B cell (primary cell): ENCODE results near the gene TTC23L. TPM values are rescaled to one million over a fixed set of nuclear protein-coding genes. Genes with fewer than 3 reads are reported as not detected.

Experiments
- ATAC-seq: fragments of 200-7000 bp; cut with Tn5 transposase; one replicate; pipeline ENCODE4 v1.10.0; 2021; ENCODE audit warnings: low read depth, mild to moderate bottlenecking, moderate number of reproducible peaks, moderate library complexity
- CTCF ChIA-PET: fragments of 350-600 bp; sonication (Branson Sonifier 250); formaldehyde crosslinking; loops from one replicate; lab custom pipeline; 2021; ENCODE audit warnings: antibody characterized with exemption, inconsistent platforms; lab: Charles Lee
- POLR2A ChIA-PET: fragments of 350-600 bp; sonication (Branson Sonifier 250); formaldehyde crosslinking; loops from one replicate; lab custom pipeline; 2021; ENCODE audit warnings: antibody characterized with exemption; lab: Charles Lee
- DNase-seq: peaks from one replicate; pipeline ENCODE4 v3.0.0; 2013
- H2AFZ ChIP-seq: 2 replicates; pipeline ENCODE4 v1.6.1; 2012; ENCODE audit warnings: mild to moderate bottlenecking, low read depth, low read length; ENCODE audit not compliant: insufficient read depth, poor library complexity, severe bottlenecking
- H3K27ac ChIP-seq, 2 donors: 1 replicate in 1 of 2; 2 replicates in 1 of 2; pipeline ENCODE4 v1.5.1; 2012 to 2013; ENCODE audit warnings: low read length in 2 of 2, mild to moderate bottlenecking in 2 of 2, moderate library complexity in 1 of 2
- H3K27me3 ChIP-seq, 4 experiments: fragments of 200-600 bp in 1 of 4; sonication (generic) in 1 of 4; replicated peaks in 1 of 4; 1 replicate in 2 of 4; 2 replicates in 2 of 4; pipeline versions ENCODE4 v1.6.1 to v1.7.0; 2013 to 2016; ENCODE audit warnings: low read length in 3 of 4, mild to moderate bottlenecking in 2 of 4, mixed read lengths in 1 of 4, moderate library complexity in 1 of 4; ENCODE audit not compliant: insufficient read depth in 4 of 4, control insufficient read depth in 3 of 4; ENCODE audit errors: control extremely low read depth in 1 of 4
- H3K36me3 ChIP-seq, 2 experiments: replicated peaks in 1 of 2; 1 replicate in 1 of 2; 2 replicates in 1 of 2; pipeline versions ENCODE4 v1.6.1 to v1.7.1; 2013; ENCODE audit warnings: low read length in 1 of 2; ENCODE audit not compliant: insufficient read depth in 2 of 2, control insufficient read depth in 1 of 2; ENCODE audit errors: control extremely low read depth in 1 of 2, extremely low read depth in 1 of 2
- H3K4me1 ChIP-seq, 2 donors: fragments of 200-600 bp in 1 of 2; sonication (generic) in 1 of 2; 1 replicate in 1 of 2; 2 replicates in 1 of 2; pipeline versions ENCODE4 v1.5.1 to v1.6.1; 2013 to 2017; ENCODE audit warnings: low read length in 2 of 2; ENCODE audit not compliant: control insufficient read depth in 2 of 2, insufficient read depth in 2 of 2
- H3K4me2 ChIP-seq: replicated peaks from 2 replicates; pipeline ENCODE3; 2012; ENCODE audit warnings: mild to moderate bottlenecking, low read depth, low read length; ENCODE audit not compliant: poor library complexity, severe bottlenecking
- H3K4me3 ChIP-seq, 5 experiments: fragments of 200-600 bp in 1 of 5; sonication (generic) in 1 of 5; 1 replicate in 3 of 5; 2 replicates in 2 of 5; pipeline versions ENCODE4 v1.5.1 to v1.7.0; 2011 to 2016; ENCODE audit warnings: low read length in 4 of 5, mild to moderate bottlenecking in 4 of 5, low read depth in 2 of 5, control low read depth in 1 of 5, moderate library complexity in 1 of 5; ENCODE audit not compliant: insufficient read depth in 1 of 5; ENCODE audit errors: control extremely low read depth in 1 of 5, extremely low read depth in 1 of 5
- H3K79me2 ChIP-seq: fragments of 200-600 bp; sonication (generic); one replicate; pipeline ENCODE4 v1.6.0; 2016; ENCODE audit warnings: low read length; ENCODE audit not compliant: control insufficient read depth, insufficient read depth
- H3K9ac ChIP-seq: fragments of 200-600 bp; sonication (generic); 2 replicates; pipeline ENCODE4 v1.6.1; 2017; ENCODE audit warnings: mild to moderate bottlenecking, low read length, moderate library complexity
- H3K9me3 ChIP-seq, 3 donors: one replicate each; pipeline versions ENCODE4 v1.6.1 to v1.7.1; 2013; ENCODE audit warnings: low read length in 2 of 3; ENCODE audit not compliant: control insufficient read depth in 2 of 3, insufficient read depth in 1 of 3; ENCODE audit errors: control extremely low read depth in 1 of 3
- H4K20me1 ChIP-seq: 2 replicates; pipeline ENCODE4 v1.6.0; 2012; ENCODE audit warnings: mild to moderate bottlenecking, low read length; ENCODE audit not compliant: insufficient read depth, control insufficient read depth, poor library complexity, severe bottlenecking
- H3K27ac Mint-ChIP-seq: one replicate; pipeline ENCODE4 v1.8.0; 2021; ENCODE audit warnings: mixed read lengths
- H3K27me3 Mint-ChIP-seq: one replicate; pipeline ENCODE4 v1.8.0; 2021; ENCODE audit warnings: mixed read lengths
- H3K4me1 Mint-ChIP-seq: one replicate; pipeline ENCODE4 v1.8.0; 2021; ENCODE audit warnings: mixed read lengths
- H3K4me3 Mint-ChIP-seq: one replicate; pipeline ENCODE4 v1.8.0; 2021; ENCODE audit warnings: mixed read lengths
- H3K9me3 Mint-ChIP-seq: one replicate; pipeline ENCODE4 v1.8.0; 2022; ENCODE audit warnings: mixed read lengths; ENCODE audit not compliant: insufficient read depth
- EZH2 ChIP-seq: IDR thresholded peaks from 2 replicates; pipeline ENCODE4 v1.6.1; 2012; ENCODE audit warnings: borderline replicate concordance, low read depth, mild to moderate bottlenecking, moderate library complexity, low read length; ENCODE audit not compliant: insufficient read depth, poor library complexity, severe bottlenecking
- WGBS: methylation state at CpG from one replicate; pipeline ENCODE4 v1.1.5; 2013; ENCODE audit warnings: missing lambda C conversion rate; ENCODE audit not compliant: insufficient coverage; 5-methylcytosine and 5-hydroxymethylcytosine counted together
- intact Hi-C: fragments of 100-400 bp; cut with micrococcal nuclease; formaldehyde crosslinking; loops from one replicate; pipeline ENCODE4 v1.10.0; 2022
- polyA plus RNA-seq: library from polyadenylated mRNA; depleted of rRNA; stranded (reverse); fragments of >200 nt; gene quantifications from 2 replicates; pipeline ENCODE4 v1.2.3, GENCODE V29; 2012
- total RNA-seq, 2 donors: library from RNA; stranded (reverse); fragments of 120-200 nt in 1 of 2; gene quantifications; 1 replicate in 1 of 2; 2 replicates in 1 of 2; pipeline versions ENCODE4 v1.2.3 to v1.2.4, GENCODE V29; 2013 to 2022
- TF ChIP-seq, protein P1 (sequence below): fragments of 200-600 bp; IDR thresholded peaks from one replicate; pipeline ENCODE4 v1.8.0; 2022; ENCODE audit warnings: antibody characterized with exemption, mild to moderate bottlenecking

Gene TTC23L
- total and polyA plus RNA-seq, 2 donors (not counting 1 experiment from before 2014, with no cell fraction given): 0.03 to 0.15 TPM

GRCh38 chr5:34835664-34836063 lies 3.3 kb upstream of the TTC23L start:
- Histone ChIP-seq H3K4me3 (no peak overlapping the region), H3K4me1 (peaks cover 3 to 11% of the 10 kb centered on the region in 2 donors), H2AFZ (no peak overlapping the region), H4K20me1 (no peaks in the 10 kb centered on the region), H3K27me3 (no peaks in the 10 kb centered on the region), H3K9me3 (no peaks in the 10 kb centered on the region), H3K9ac (no peak overlapping the region), H3K4me2 (no peak overlapping the region), H3K79me2 (no peaks in the 10 kb centered on the region), H3K36me3 (no peaks in the 10 kb centered on the region), H3K27ac (no peak overlapping the region)
- Mint-ChIP-seq H3K9me3 (no peaks in the 10 kb centered on the region), H3K27me3 (no peaks in the 10 kb centered on the region), H3K27ac (no peak overlapping the region), H3K4me1 (peaks cover 17% of the 10 kb centered on the region), H3K4me3 (no peak overlapping the region)
- 71% methylated on average over 1 of the region's 3 CpGs for WGBS
- POLR2A ChIA-PET: interaction anchor here (0.7 kb wide), 1 partner anchor 21 kb away, joined by 3 read pairs; no protein-coding TSS in a partner anchor
- TF ChIP-seq EZH2: no peak
- TF ChIP-seq, protein P1, sequence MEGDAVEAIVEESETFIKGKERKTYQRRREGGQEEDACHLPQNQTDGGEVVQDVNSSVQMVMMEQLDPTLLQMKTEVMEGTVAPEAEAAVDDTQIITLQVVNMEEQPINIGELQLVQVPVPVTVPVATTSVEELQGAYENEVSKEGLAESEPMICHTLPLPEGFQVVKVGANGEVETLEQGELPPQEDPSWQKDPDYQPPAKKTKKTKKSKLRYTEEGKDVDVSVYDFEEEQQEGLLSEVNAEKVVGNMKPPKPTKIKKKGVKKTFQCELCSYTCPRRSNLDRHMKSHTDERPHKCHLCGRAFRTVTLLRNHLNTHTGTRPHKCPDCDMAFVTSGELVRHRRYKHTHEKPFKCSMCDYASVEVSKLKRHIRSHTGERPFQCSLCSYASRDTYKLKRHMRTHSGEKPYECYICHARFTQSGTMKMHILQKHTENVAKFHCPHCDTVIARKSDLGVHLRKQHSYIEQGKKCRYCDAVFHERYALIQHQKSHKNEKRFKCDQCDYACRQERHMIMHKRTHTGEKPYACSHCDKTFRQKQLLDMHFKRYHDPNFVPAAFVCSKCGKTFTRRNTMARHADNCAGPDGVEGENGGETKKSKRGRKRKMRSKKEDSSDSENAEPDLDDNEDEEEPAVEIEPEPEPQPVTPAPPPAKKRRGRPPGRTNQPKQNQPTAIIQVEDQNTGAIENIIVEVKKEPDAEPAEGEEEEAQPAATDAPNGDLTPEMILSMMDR: no peak
- ATAC-seq: no peak
- DNase-seq: no peak
- CTCF ChIA-PET: no interaction called here
- intact Hi-C loops: loop anchor here (5.0 kb wide), 1 partner anchor 178 kb away; the partner anchor contains the start of gene RAI14

DNA sequence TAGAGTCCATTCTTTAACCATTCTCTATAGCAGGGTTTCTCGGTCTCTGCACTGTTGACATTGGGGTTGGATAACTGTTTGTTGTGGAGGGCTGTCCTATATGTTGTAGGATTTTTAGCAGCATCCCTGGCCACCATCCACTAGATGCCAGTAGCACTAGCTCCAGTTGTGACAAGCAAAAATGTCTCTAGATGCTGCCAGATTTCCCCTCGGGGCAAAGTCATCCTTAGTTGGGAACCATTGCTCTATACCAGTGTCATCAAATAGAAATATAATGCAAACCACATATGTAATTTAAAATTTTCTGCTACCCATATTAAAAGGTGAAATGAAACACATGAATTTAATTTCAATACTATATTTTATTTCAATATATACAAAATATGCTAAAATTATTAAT lies 2.9 kb downstream of the TTC23L start:
- no peak for DNase-seq
- WGBS: no CpG with 5 or more reads among the region's 2 CpGs
- H3K4me3 ChIP-seq: no peak overlapping the region
- no peak overlapping the region for H3K4me2 ChIP-seq
- H3K79me2 ChIP-seq: no peaks in the 10 kb centered on the region
- H4K20me1 ChIP-seq: no peaks in the 10 kb centered on the region
- no peaks in the 10 kb centered on the region for H3K36me3 ChIP-seq
- Mint-ChIP-seq H3K27me3 (peaks cover 7% of the 10 kb centered on the region), H3K27ac (no peak overlapping the region), H3K9me3 (no peaks in the 10 kb centered on the region), H3K4me1 (peaks cover 17% of the 10 kb centered on the region), H3K4me3 (no peak overlapping the region)
- TF ChIP-seq, protein P1: no peak
- TF ChIP-seq EZH2: no peak
- CTCF ChIA-PET: interaction anchor here (1.2 kb wide), 1 partner anchor 56 kb away, joined by 5 read pairs; no protein-coding TSS in a partner anchor
- POLR2A ChIA-PET: interaction anchor here (0.6 kb wide), 1 partner anchor 106 kb away, joined by 3 read pairs; no protein-coding TSS in a partner anchor
- H3K9me3 ChIP-seq: no peaks in the 10 kb centered on the region
- H3K27ac ChIP-seq: no peak overlapping the region
- H2AFZ ChIP-seq: no peak overlapping the region
- intact Hi-C loops: no loop called here
- H3K9ac ChIP-seq: no peak overlapping the region
- ATAC-seq: no peak
- peaks cover 3 to 11% of the 10 kb centered on the region in 2 donors for H3K4me1 ChIP-seq
- peaks cover 0 to 3% (median 0%) of the 10 kb centered on the region in 4 experiments for H3K27me3 ChIP-seq
